Measurements from ENCODE around the gene EMX2. TPM values are rescaled to one million over a fixed set of nuclear protein-coding genes. Genes with fewer than 3 reads are reported as not detected.
A peak's percentile ranks its signal among the peaks of the same experiment; 100 is the strongest.
"Not testable (repeated sequence)": the region's sequence is repeated elsewhere in the genome, so short reads cannot be mapped to it uniquely, and the experiment has no call there.

The EMX2 gene
- total and polyA plus RNA-seq, 8 donors: 0.17 to 1.4 (median 0.33) TPM; not detected in 2

- no peak overlapping the region for H3K27ac ChIP-seq
- H3K9me3 ChIP-seq: no peaks in the 10 kb centered on the region
- intact Hi-C loops (cut with DNase I): no loop called here
- DNase-seq (peak in 2 of 4 donors; percentile 19 to 36), ATAC-seq (no peak)
- H3K36me3 ChIP-seq: no peaks in the 10 kb centered on the region
- peaks cover 0 to 77% of the 10 kb centered on the region in 2 donors for H3K27me3 ChIP-seq
- H3K4me1 ChIP-seq: no peaks in the 10 kb centered on the region
- TF ChIP-seq, protein P1, sequence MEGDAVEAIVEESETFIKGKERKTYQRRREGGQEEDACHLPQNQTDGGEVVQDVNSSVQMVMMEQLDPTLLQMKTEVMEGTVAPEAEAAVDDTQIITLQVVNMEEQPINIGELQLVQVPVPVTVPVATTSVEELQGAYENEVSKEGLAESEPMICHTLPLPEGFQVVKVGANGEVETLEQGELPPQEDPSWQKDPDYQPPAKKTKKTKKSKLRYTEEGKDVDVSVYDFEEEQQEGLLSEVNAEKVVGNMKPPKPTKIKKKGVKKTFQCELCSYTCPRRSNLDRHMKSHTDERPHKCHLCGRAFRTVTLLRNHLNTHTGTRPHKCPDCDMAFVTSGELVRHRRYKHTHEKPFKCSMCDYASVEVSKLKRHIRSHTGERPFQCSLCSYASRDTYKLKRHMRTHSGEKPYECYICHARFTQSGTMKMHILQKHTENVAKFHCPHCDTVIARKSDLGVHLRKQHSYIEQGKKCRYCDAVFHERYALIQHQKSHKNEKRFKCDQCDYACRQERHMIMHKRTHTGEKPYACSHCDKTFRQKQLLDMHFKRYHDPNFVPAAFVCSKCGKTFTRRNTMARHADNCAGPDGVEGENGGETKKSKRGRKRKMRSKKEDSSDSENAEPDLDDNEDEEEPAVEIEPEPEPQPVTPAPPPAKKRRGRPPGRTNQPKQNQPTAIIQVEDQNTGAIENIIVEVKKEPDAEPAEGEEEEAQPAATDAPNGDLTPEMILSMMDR (IDR thresholded peaks at IDR 0.05): no peak
- H3K4me3 ChIP-seq: no peak overlapping the region
These were observed 39.0 kb upstream of the EMX2 start for GRCh38 chr10:117503244-117504205.

GRCh38 chr10:117504562-117504961 is 38.0 kb upstream of the EMX2 start:
- H3K36me3 ChIP-seq: no peaks in the 10 kb centered on the region
- H3K9me3 ChIP-seq: no peaks in the 10 kb centered on the region
- ATAC-seq (no peak), DNase-seq (no peak)
- no peaks in the 10 kb centered on the region for H3K4me1 ChIP-seq
- H3K27me3 ChIP-seq: peaks cover 0 to 78% of the 10 kb centered on the region in 2 donors
- H3K4me3 ChIP-seq: no peak overlapping the region
- TF ChIP-seq, protein P1 (IDR thresholded peaks at IDR 0.05): no peak
- no peak overlapping the region for H3K27ac ChIP-seq
- intact Hi-C loops (cut with DNase I): no loop called here

DNA sequence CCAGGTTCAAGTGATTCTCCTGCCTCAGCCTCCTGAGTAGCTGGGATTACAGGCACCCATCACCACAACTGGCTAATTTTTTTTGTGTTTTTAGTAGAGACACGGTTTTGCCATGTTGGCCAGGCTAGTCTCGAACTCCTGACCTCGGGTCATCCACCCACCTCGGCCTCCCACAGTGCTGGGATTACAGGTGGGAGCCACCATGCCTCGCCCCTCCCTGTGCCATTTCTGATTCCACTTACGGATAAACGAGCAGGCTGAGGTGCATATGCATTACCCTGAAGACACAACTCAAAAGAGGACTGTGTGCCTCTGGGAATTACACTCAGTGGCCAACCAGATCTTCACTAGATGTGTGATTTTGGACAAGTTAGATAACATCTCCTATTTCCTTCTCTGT is 35.5 kb upstream of the EMX2 start:
- H3K36me3 ChIP-seq; intact Hi-C loops (cut with DNase I); H3K4me3 ChIP-seq; H3K9me3 ChIP-seq; H3K27ac ChIP-seq; ATAC-seq; DNase-seq; H3K4me1 ChIP-seq: not testable (repeated sequence)
- H3K27me3 ChIP-seq: peaks cover 0 to 87% of the 10 kb centered on the region in 2 donors

DNA sequence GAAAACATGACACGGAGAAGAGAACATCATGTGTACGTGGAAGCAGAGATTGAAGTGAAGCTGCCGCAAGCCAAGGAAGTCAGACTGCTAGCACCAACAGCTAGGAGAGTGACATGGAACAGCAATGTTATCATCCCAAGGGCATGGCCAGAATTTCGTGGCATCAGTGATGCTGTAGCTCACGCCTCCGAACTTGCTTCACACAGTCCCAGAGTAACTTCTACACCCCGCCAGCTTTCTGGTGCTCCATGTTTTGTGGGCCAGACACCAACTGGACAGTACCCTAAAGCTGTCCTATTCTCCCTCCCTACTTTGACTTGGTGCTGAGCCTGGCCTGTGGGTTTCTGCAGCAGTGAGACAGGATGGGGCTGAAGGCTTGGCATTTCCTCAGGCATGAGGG is 33.0 kb upstream of the EMX2 start:
- no peak for DNase-seq
- intact Hi-C loops (cut with DNase I): no loop called here

DNA sequence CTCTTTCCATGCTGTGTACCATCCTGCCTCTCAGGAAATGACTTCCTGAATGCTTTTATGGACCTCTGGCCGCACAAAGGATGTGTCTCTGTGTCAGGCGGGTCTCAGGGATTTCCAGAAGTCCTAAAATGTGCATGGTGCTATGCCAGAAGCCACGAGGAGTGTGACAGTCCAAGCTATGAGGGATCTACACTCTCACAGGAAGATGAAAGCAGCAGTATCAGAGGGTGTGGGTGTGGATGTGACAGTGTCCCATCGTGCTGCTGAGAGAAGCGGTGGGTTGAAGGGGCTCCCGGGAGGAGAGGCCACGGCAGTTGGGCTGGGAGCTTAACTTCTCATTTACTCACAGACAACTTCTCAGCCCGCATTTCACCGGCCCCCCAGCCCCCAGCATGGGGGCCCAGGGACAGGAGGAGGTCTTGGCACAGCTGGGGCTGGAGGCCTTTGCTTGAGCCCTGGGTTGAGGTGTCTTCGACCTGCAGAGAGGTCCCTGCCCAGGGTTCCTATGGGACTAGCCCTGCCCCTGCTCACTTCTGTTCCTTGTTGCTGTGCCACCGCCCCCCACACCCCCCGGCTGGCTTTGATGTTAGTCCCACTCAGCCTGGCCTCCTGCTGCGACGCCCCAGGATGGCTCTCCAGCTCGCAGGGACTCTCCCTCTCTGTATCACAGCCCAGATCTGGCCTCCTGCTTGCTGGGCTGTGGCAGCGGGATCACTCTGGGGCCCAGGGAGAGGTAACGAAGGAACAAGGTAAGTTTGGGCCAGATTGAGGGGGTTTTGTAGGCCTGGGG is 30.8 kb upstream of the EMX2 start:
- TF ChIP-seq, protein P1 (IDR thresholded peaks at IDR 0.05): no peak
- Histone ChIP-seq H3K4me1 (no peaks in the 10 kb centered on the region), H3K27ac (no peak overlapping the region), H3K36me3 (no peaks in the 10 kb centered on the region), H3K27me3 (peaks cover 0 to 74% of the 10 kb centered on the region in 2 donors), H3K4me3 (no peak overlapping the region), H3K9me3 (no peaks in the 10 kb centered on the region)
- intact Hi-C loops (cut with DNase I): no loop called here
- ATAC-seq: no peak
- no peak for DNase-seq

More for the DNA sequence above, 33.0 kb upstream of the EMX2 start:
- H3K4me1 ChIP-seq: no peaks in the 10 kb centered on the region
- ATAC-seq: no peak
- no peak overlapping the region for H3K27ac ChIP-seq
- no peak overlapping the region for H3K4me3 ChIP-seq
- H3K9me3 ChIP-seq: no peaks in the 10 kb centered on the region
- no peaks in the 10 kb centered on the region for H3K36me3 ChIP-seq
- TF ChIP-seq, protein P1 (IDR thresholded peaks at IDR 0.05): no peak
- peaks cover 0 to 85% of the 10 kb centered on the region in 2 donors for H3K27me3 ChIP-seq
